ENCODE measurements around the gene SOCS6. TPM values are rescaled to one million over a fixed set of nuclear protein-coding genes. Genes with fewer than 3 reads are reported as not detected.

The SOCS6 gene
- total and polyA plus RNA-seq, 2 donors (not counting 1 experiment from before 2014, with no cell fraction given) = 38.6 to 44.1 TPM

- TF ChIP-seq EZH2 (IDR thresholded peaks at IDR 0.05; ENCODE audit: low read length, missing control alignments) = no peak
- no peak for TF ChIP-seq CTCF (conservative IDR thresholded peaks at IDR 0.05 in 1 of 2, IDR thresholded peaks at IDR 0.05 in 1 of 2; ENCODE audit: low read depth in 1 of 2, low read length in 2 of 2)
- H3K4me3 ChIP-seq (replicated peaks in 1 of 4; ENCODE audit: control extremely low read depth in 1 of 4, insufficient read depth in 1 of 4, low read depth in 3 of 4, low read length in 4 of 4) = no peak overlapping the region
- peaks cover 5% of the 10 kb centered on the region for H3K36me3 ChIP-seq (ENCODE audit: control insufficient read depth, insufficient read depth, low read length)
- DNase-seq (ENCODE audit: low read depth in 2 of 2) = peak; percentile 99 to 100
- no peaks in the 10 kb centered on the region for H3K27me3 ChIP-seq (ENCODE audit: control insufficient read depth, insufficient read depth, low read length)
- no peak overlapping the region for H3K4me2 ChIP-seq (ENCODE audit: extremely low read depth, insufficient read depth, low read length)
- no peaks in the 10 kb centered on the region for H4K20me1 ChIP-seq (ENCODE audit: control insufficient read depth, extremely low read depth, insufficient read depth, low read length)
- no peaks in the 10 kb centered on the region for H3K9me3 ChIP-seq (ENCODE audit: control insufficient read depth, insufficient read depth, low read depth, low read length)
- H3K9ac ChIP-seq (ENCODE audit: insufficient read depth, low read length) = no peak overlapping the region
- peaks cover 8% of the 10 kb centered on the region for H3K4me1 ChIP-seq (ENCODE audit: control insufficient read depth, extremely low read depth, insufficient read depth, low read length)
- peak overlapping the region; percentile 70 for H3K27ac ChIP-seq (ENCODE audit: insufficient read depth, low read length)
- H2AFZ ChIP-seq (ENCODE audit: low read length) = no peak overlapping the region
- H3K79me2 ChIP-seq (ENCODE audit: control insufficient read depth, insufficient read depth, low read length) = peaks cover 5% of the 10 kb centered on the region
Measured at GRCh38 chr18:70333757-70334156, 44.9 kb downstream of the SOCS6 start.

- Histone ChIP-seq H3K4me2 (ENCODE audit: extremely low read depth, insufficient read depth, low read length) (no peak overlapping the region), H3K9me3 (ENCODE audit: control insufficient read depth, insufficient read depth, low read depth, low read length) (no peaks in the 10 kb centered on the region), H2AFZ (ENCODE audit: low read length) (no peak overlapping the region), H3K27ac (ENCODE audit: insufficient read depth, low read length) (peak overlapping the region; percentile 70), H3K9ac (ENCODE audit: insufficient read depth, low read length) (no peak overlapping the region), H3K36me3 (ENCODE audit: control insufficient read depth, insufficient read depth, low read length) (peaks cover 5% of the 10 kb centered on the region), H3K4me3 (replicated peaks in 1 of 4; ENCODE audit: control extremely low read depth in 1 of 4, insufficient read depth in 1 of 4, low read depth in 3 of 4, low read length in 4 of 4) (no peak overlapping the region), H3K4me1 (ENCODE audit: control insufficient read depth, extremely low read depth, insufficient read depth, low read length) (peaks cover 8% of the 10 kb centered on the region), H4K20me1 (ENCODE audit: control insufficient read depth, extremely low read depth, insufficient read depth, low read length) (no peaks in the 10 kb centered on the region), H3K79me2 (ENCODE audit: control insufficient read depth, insufficient read depth, low read length) (peaks cover 2% of the 10 kb centered on the region), H3K27me3 (ENCODE audit: control insufficient read depth, insufficient read depth, low read length) (no peaks in the 10 kb centered on the region)
- no peak for DNase-seq (ENCODE audit: low read depth in 2 of 2)
- TF ChIP-seq CTCF (conservative IDR thresholded peaks at IDR 0.05 in 1 of 2, IDR thresholded peaks at IDR 0.05 in 1 of 2; ENCODE audit: low read depth in 1 of 2, low read length in 2 of 2) = no peak
- no peak for TF ChIP-seq EZH2 (IDR thresholded peaks at IDR 0.05; ENCODE audit: low read length, missing control alignments)
Measured at GRCh38 chr18:70334264-70334663, 45.4 kb downstream of the SOCS6 start.

GRCh38 chr18:70334728-70335329 is 46.0 kb downstream of the SOCS6 start:
- Histone ChIP-seq H3K79me2 (ENCODE audit: control insufficient read depth, insufficient read depth, low read length) (peaks cover 1% of the 10 kb centered on the region), H4K20me1 (ENCODE audit: control insufficient read depth, extremely low read depth, insufficient read depth, low read length) (no peaks in the 10 kb centered on the region)
- DNase-seq (ENCODE audit: low read depth in 2 of 2) = peak in 1 of 2 donors; percentile 58

More at GRCh38 chr18:70334728-70335329, 46.0 kb downstream of the SOCS6 start:
- Histone ChIP-seq H3K9ac (ENCODE audit: insufficient read depth, low read length) (no peak overlapping the region), H3K4me3 (replicated peaks in 1 of 4; ENCODE audit: control extremely low read depth in 1 of 4, insufficient read depth in 1 of 4, low read depth in 3 of 4, low read length in 4 of 4) (no peak overlapping the region), H3K4me1 (ENCODE audit: control insufficient read depth, extremely low read depth, insufficient read depth, low read length) (peaks cover 8% of the 10 kb centered on the region), H3K27ac (ENCODE audit: insufficient read depth, low read length) (no peak overlapping the region), H2AFZ (ENCODE audit: low read length) (no peak overlapping the region), H3K27me3 (ENCODE audit: control insufficient read depth, insufficient read depth, low read length) (no peaks in the 10 kb centered on the region), H3K9me3 (ENCODE audit: control insufficient read depth, insufficient read depth, low read depth, low read length) (no peaks in the 10 kb centered on the region), H3K36me3 (ENCODE audit: control insufficient read depth, insufficient read depth, low read length) (peaks cover 7% of the 10 kb centered on the region), H3K4me2 (ENCODE audit: extremely low read depth, insufficient read depth, low read length) (no peak overlapping the region)
- TF ChIP-seq EZH2 (IDR thresholded peaks at IDR 0.05; ENCODE audit: low read length, missing control alignments) (no peak), CTCF (conservative IDR thresholded peaks at IDR 0.05 in 1 of 2, IDR thresholded peaks at IDR 0.05 in 1 of 2; ENCODE audit: low read depth in 1 of 2, low read length in 2 of 2) (no peak)
